ENCODE measurements around the gene B4GALT5.

The B4GALT5 gene

GRCh38 chr20:49589747-49590146 lies 123.9 kb downstream of the B4GALT5 start:
- DNase-seq (ENCODE audit: extremely low read depth in 1 of 2, low read depth in 1 of 2) = no peak

- no peak for DNase-seq (ENCODE audit: extremely low read depth in 1 of 2, low read depth in 1 of 2)
Observed at GRCh38 chr20:49587111-49587570, 126.5 kb downstream of the B4GALT5 start.

GRCh38 chr20:49585585-49586245 lies 128.0 kb downstream of the B4GALT5 start:
- no peak for DNase-seq (ENCODE audit: extremely low read depth in 1 of 2, low read depth in 1 of 2)

- DNase-seq (ENCODE audit: extremely low read depth in 1 of 2, low read depth in 1 of 2) = no peak
Observed at GRCh38 chr20:49584418-49585382, 129.0 kb downstream of the B4GALT5 start.

GRCh38 chr20:49583669-49584417 lies 129.8 kb downstream of the B4GALT5 start:
- DNase-seq (ENCODE audit: extremely low read depth in 1 of 2, low read depth in 1 of 2) = no peak

GRCh38 chr20:49583343-49583668 lies 130.4 kb downstream of the B4GALT5 start:
- DNase-seq (ENCODE audit: extremely low read depth in 1 of 2, low read depth in 1 of 2) = no peak
